Tibial artery (tissue), 4 donors: Measurements from ENCODE around the gene LHPP.

Experiments
- DNase-seq, 2 donors: peaks; one replicate each; pipeline ENCODE4 v3.0.0-alpha.2; 2019
- H3K27ac ChIP-seq, 2 donors: fragments of 200-600 bp; sonication (generic) in 1 of 2; 1 replicate in 1 of 2; 2 replicates in 1 of 2; pipeline ENCODE4 v1.5.1; 2018 to 2019; ENCODE audit warnings: mild to moderate bottlenecking in 1 of 2
- H3K27me3 ChIP-seq, 2 donors: fragments of 200-600 bp; sonication (generic) in 1 of 2; one replicate each; pipeline versions ENCODE4 v1.5.1 to v1.6.0; 2016 to 2019
- H3K36me3 ChIP-seq, 3 donors: fragments of 200-600 bp; sonication (generic) in 2 of 3; one replicate each; pipeline ENCODE4 v1.5.1; 2016 to 2019; ENCODE audit warnings: mild to moderate bottlenecking in 2 of 3
- H3K4me1 ChIP-seq, 4 donors: fragments of 200-600 bp; sonication (generic) in 2 of 4; 1 replicate in 3 of 4; 2 replicates in 1 of 4; pipeline ENCODE4 v1.5.1; 2016 to 2019
- H3K4me3 ChIP-seq, 2 donors: fragments of 200-600 bp; sonication (generic) in 1 of 2; 1 replicate in 1 of 2; 2 replicates in 1 of 2; pipeline ENCODE4 v1.5.1; 2018 to 2019; ENCODE audit warnings: mild to moderate bottlenecking in 2 of 2
- H3K9me3 ChIP-seq, 3 donors: fragments of 200-600 bp; sonication (generic) in 1 of 3; one replicate each; pipeline ENCODE4 v1.5.1; 2016 to 2019
- CTCF ChIP-seq, 2 experiments: fragments of 200-600 bp in 1 of 2; fragments of 450-650 bp in 1 of 2; IDR thresholded peaks; one replicate each; pipeline ENCODE4 v1.5.1; 2017 to 2019; ENCODE audit warnings: antibody characterized with exemption in 2 of 2, mild to moderate bottlenecking in 1 of 2, moderate library complexity in 1 of 2
- intact Hi-C: fragments of 100-400 bp; cut with DNase I; formaldehyde crosslinking; loops from one replicate; pipeline ENCODE4 v1.15.0; 2023; ENCODE audit warnings: low total_unique reads

Gene LHPP

DNA sequence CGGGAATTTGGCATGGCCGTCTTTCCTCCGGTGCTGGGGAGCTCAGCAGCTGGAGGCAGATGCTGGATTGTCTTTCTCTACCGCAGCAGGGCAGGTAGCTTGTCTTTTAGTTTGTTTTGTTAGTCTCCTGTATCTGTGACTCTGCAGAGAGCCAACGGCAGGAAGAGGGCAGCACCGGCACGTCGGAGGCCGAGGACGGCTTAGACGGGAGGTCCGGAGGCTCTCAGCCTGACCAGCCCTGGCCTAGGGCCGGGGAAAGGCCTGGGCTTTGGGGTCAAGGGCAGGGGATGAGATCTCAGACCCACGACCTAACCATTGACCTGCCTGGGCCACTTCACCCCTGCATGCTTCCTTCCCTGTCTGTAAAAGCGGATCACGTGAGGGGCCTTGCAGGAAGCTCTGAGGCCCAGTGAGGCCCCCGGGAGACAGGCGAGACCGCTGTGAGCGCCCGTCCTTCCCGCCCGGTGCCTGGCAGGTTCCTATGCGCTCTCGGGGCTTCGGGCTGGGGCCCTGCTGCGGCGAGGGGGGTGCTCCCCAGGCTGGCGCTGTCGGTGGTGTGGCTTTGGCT lies 72.7 kb downstream of the LHPP start:
- Histone ChIP-seq H3K27me3 (no peaks in the 10 kb centered on the region), H3K4me3 (no peak overlapping the region), H3K27ac (no peak overlapping the region), H3K36me3 (no peaks in the 10 kb centered on the region), H3K4me1 (peaks cover 0 to 7% (median 3%) of the 10 kb centered on the region in 4 donors), H3K9me3 (no peaks in the 10 kb centered on the region)
- peak in 1 of 2 experiments; percentile 20 for TF ChIP-seq CTCF (IDR thresholded peaks at IDR 0.05)
- intact Hi-C loops: loop anchor here (10.0 kb wide), 1 partner anchor 290 kb away; no protein-coding TSS in a partner anchor
- DNase-seq: peak; percentile 38 to 77

DNA sequence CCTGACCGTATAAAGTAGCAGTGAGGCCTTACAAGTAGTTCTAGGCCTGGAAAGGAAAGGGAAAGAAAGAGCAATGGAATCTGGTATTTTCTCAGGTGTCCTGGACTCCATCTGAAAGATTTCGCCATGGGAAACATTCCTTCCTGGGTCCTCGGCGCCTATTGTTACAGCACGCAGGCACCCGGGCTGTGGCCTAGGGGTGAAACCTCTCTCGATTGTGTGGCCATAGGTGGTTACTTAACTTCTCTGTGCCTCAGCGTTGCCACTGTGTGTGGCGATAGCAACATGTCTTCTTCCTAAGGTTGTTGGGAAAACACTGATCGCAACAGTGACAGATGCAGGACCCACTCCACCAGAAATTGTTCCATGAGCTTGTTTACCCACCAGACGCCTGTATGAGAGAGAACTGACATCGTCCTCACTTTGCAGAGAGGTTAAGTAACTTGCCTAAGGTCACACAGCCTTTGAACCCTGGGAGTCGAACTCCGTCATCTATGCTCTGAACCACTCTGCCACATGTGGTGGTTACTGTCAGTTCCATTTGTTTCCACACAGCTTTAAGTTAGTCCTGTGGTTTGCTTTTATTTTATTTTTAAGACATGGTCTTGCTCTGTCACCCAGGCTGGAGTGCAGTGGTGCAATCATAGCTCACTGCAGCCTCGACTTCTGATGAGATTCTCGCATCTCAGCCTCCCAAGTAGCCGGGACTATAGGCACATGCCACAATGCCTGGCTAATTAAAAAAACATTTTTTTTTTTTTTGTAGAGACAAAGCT lies 73.4 kb downstream of the LHPP start:
- peaks cover 0 to 5% (median 2%) of the 10 kb centered on the region in 4 donors for H3K4me1 ChIP-seq
- TF ChIP-seq CTCF (IDR thresholded peaks at IDR 0.05): no peak
- H3K36me3 ChIP-seq: no peaks in the 10 kb centered on the region
- no peaks in the 10 kb centered on the region for H3K27me3 ChIP-seq
- intact Hi-C loops: loop anchor here (10.0 kb wide), 1 partner anchor 290 kb away; no protein-coding TSS in a partner anchor
- no peak overlapping the region for H3K27ac ChIP-seq
- H3K9me3 ChIP-seq: no peaks in the 10 kb centered on the region
- no peak overlapping the region for H3K4me3 ChIP-seq
- no peak for DNase-seq

GRCh38 chr10:124535731-124536495 lies 74.3 kb downstream of the LHPP start:
- H3K27me3 ChIP-seq: no peaks in the 10 kb centered on the region
- H3K9me3 ChIP-seq: no peaks in the 10 kb centered on the region
- DNase-seq: no peak
- H3K36me3 ChIP-seq: no peaks in the 10 kb centered on the region
- no peak overlapping the region for H3K27ac ChIP-seq
- H3K4me3 ChIP-seq: no peak overlapping the region
- intact Hi-C loops: loop anchor here (10.0 kb wide), 1 partner anchor 289 kb away; no protein-coding TSS in a partner anchor
- peaks cover 0 to 4% (median 1%) of the 10 kb centered on the region in 4 donors for H3K4me1 ChIP-seq
- TF ChIP-seq CTCF (IDR thresholded peaks at IDR 0.05): no peak

DNA sequence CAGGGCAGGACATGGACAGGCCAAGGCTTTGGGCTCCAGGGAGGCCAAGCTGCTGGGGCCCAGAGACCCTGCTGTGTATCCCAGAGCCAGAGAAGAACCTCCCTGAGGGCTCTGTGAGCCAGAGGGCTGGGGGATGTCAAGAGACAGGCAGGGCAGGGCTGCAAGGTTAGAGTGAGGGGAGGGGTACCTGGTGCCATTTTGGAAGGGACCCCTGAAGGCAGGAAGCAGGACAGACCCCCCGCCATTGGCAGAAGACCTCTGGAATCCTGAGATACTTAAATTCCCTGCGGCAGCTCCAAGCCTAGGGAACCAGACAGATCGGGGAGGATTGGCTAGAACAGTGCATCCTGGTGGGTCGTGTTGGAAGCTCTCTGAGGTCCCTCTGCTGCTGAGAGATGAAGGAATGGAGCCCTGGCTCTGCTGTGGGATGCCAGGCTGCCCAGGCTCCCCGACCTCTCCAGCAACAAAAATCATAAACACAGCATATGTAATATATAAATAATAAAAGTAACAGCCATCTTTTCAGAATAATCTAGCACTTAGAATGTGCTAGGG lies 75.0 kb downstream of the LHPP start:
- DNase-seq: no peak
- H3K27me3 ChIP-seq: no peaks in the 10 kb centered on the region

More for the DNA sequence above, 75.0 kb downstream of the LHPP start:
- Histone ChIP-seq H3K27ac (no peak overlapping the region), H3K36me3 (no peaks in the 10 kb centered on the region), H3K4me1 (peaks cover 0 to 4% (median 1%) of the 10 kb centered on the region in 4 donors), H3K4me3 (no peak overlapping the region), H3K9me3 (no peaks in the 10 kb centered on the region)
- intact Hi-C loops: loop anchor here (10.0 kb wide), 1 partner anchor 288 kb away; no protein-coding TSS in a partner anchor
- no peak for TF ChIP-seq CTCF (IDR thresholded peaks at IDR 0.05)
